ENCODE measurements around the gene RRP1B.

GRCh38 chr21:43696214-43696613, 36.9 kb downstream of the RRP1B start:
- TF ChIP-seq POLR2A (IDR thresholded peaks at IDR 0.05) (no peak), CTCF (IDR thresholded peaks at IDR 0.05) (no peak)

All from esophagus squamous epithelium (tissue), 4 donors.